Memory B cell (primary cell): ENCODE measurements around the gene DBR1.

Experiments used
- ATAC-seq: fragments of 150-1000 bp; cut with Tn5 transposase; 2 replicates; pipeline ENCODE4 v1.10.0; 2021; ENCODE audit warnings: low read depth, mild to moderate bottlenecking, moderate library complexity
- DNase-seq, 2 donors: peaks; one replicate each; pipeline ENCODE4 v3.0.0; 2022; ENCODE audit warnings: low spot score in 2 of 2
- H3K27ac Mint-ChIP-seq: one replicate; pipeline ENCODE4 v1.8.0; 2022; ENCODE audit warnings: mild to moderate bottlenecking, moderate library complexity, mixed read lengths
- H3K27me3 Mint-ChIP-seq: one replicate; pipeline ENCODE4 v1.8.0; 2022; ENCODE audit warnings: mixed read lengths
- H3K36me3 Mint-ChIP-seq: one replicate; pipeline ENCODE4 v1.8.0; 2022; ENCODE audit warnings: mild to moderate bottlenecking, mixed read lengths
- H3K4me1 Mint-ChIP-seq: one replicate; pipeline ENCODE4 v1.8.0; 2022; ENCODE audit warnings: mixed read lengths
- H3K4me3 Mint-ChIP-seq: one replicate; pipeline ENCODE4 v1.8.0; 2022; ENCODE audit warnings: mild to moderate bottlenecking, moderate library complexity, mixed read lengths
- H3K9me3 Mint-ChIP-seq: one replicate; pipeline ENCODE4 v1.8.0; 2022; ENCODE audit warnings: mixed read lengths

Gene DBR1

GRCh38 chr3:138124188-138124587 lies 50.5 kb downstream of the DBR1 start:
- H3K27me3 Mint-ChIP-seq = peaks cover 5% of the 10 kb centered on the region
- ATAC-seq (no peak), DNase-seq (no peak)
- H3K27ac Mint-ChIP-seq = no peak overlapping the region
- peaks cover 1% of the 10 kb centered on the region for H3K36me3 Mint-ChIP-seq
- H3K4me1 Mint-ChIP-seq = no peaks in the 10 kb centered on the region
- peaks cover 3% of the 10 kb centered on the region for H3K9me3 Mint-ChIP-seq
- no peak overlapping the region for H3K4me3 Mint-ChIP-seq

- H3K9me3 Mint-ChIP-seq = peaks cover 3% of the 10 kb centered on the region
- peaks cover 13% of the 10 kb centered on the region for H3K27me3 Mint-ChIP-seq
Measured at GRCh38 chr3:138119423-138119766, 55.3 kb downstream of the DBR1 start.

GRCh38 chr3:138118612-138119422 lies 55.9 kb downstream of the DBR1 start:
- H3K9me3 Mint-ChIP-seq = peaks cover 3% of the 10 kb centered on the region

More at GRCh38 chr3:138119423-138119766, 55.3 kb downstream of the DBR1 start:
- DNase-seq = no peak
- H3K27ac Mint-ChIP-seq = no peak overlapping the region
- H3K36me3 Mint-ChIP-seq = peaks cover 1% of the 10 kb centered on the region
- no peak overlapping the region for H3K4me3 Mint-ChIP-seq
- peaks cover 10% of the 10 kb centered on the region for H3K4me1 Mint-ChIP-seq
- no peak for ATAC-seq

GRCh38 chr3:138114988-138115971 lies 59.4 kb downstream of the DBR1 start, which contains the start of gene DZIP1L:
DZIP1L (minus strand) TSS chr3:138115608; CDS start chr3:138103971, 11,637 bp downstream.
- peaks cover 20% of the 10 kb centered on the region for H3K27me3 Mint-ChIP-seq
- peaks cover 10% of the 10 kb centered on the region for H3K4me1 Mint-ChIP-seq
- peak; percentile 19 to 24 for DNase-seq
- H3K36me3 Mint-ChIP-seq = no peaks in the 10 kb centered on the region
- H3K9me3 Mint-ChIP-seq = no peaks in the 10 kb centered on the region
- H3K4me3 Mint-ChIP-seq = peak within 1 kb of the TSS; percentile 83
- H3K27ac Mint-ChIP-seq = no peak within 1 kb of the TSS
- ATAC-seq = peak; percentile 90

More at GRCh38 chr3:138118612-138119422, 55.9 kb downstream of the DBR1 start:
- H3K36me3 Mint-ChIP-seq = peaks cover 1% of the 10 kb centered on the region
- H3K27ac Mint-ChIP-seq = no peak overlapping the region
- H3K4me3 Mint-ChIP-seq = no peak overlapping the region
- peaks cover 10% of the 10 kb centered on the region for H3K4me1 Mint-ChIP-seq
- ATAC-seq = peak; percentile 65
- DNase-seq = peak; percentile 25 to 39
- peaks cover 13% of the 10 kb centered on the region for H3K27me3 Mint-ChIP-seq

GRCh38 chr3:138114431-138114918 lies 60.2 kb downstream of the DBR1 start:
- H3K9me3 Mint-ChIP-seq = no peaks in the 10 kb centered on the region

GRCh38 chr3:138113326-138113725 lies 61.4 kb downstream of the DBR1 start:
- Mint-ChIP-seq H3K27me3 (peaks cover 19% of the 10 kb centered on the region), H3K27ac (no peak overlapping the region), H3K36me3 (no peaks in the 10 kb centered on the region), H3K9me3 (no peaks in the 10 kb centered on the region), H3K4me1 (peaks cover 8% of the 10 kb centered on the region), H3K4me3 (no peak overlapping the region)
- ATAC-seq = no peak
- DNase-seq = no peak

More at GRCh38 chr3:138114431-138114918, 60.2 kb downstream of the DBR1 start:
- no peak for ATAC-seq
- peak overlapping the region; percentile 56 for H3K4me3 Mint-ChIP-seq
- DNase-seq = no peak
- peaks cover 10% of the 10 kb centered on the region for H3K4me1 Mint-ChIP-seq
- H3K36me3 Mint-ChIP-seq = no peaks in the 10 kb centered on the region
- H3K27me3 Mint-ChIP-seq = peaks cover 20% of the 10 kb centered on the region
- H3K27ac Mint-ChIP-seq = no peak overlapping the region

GRCh38 chr3:138112362-138112761 lies 62.4 kb downstream of the DBR1 start:
- Mint-ChIP-seq H3K9me3 (no peaks in the 10 kb centered on the region), H3K36me3 (no peaks in the 10 kb centered on the region), H3K4me1 (peaks cover 8% of the 10 kb centered on the region), H3K27me3 (peaks cover 20% of the 10 kb centered on the region), H3K4me3 (no peak overlapping the region), H3K27ac (no peak overlapping the region)
- no peak for DNase-seq
- ATAC-seq = no peak
